ENCODE results near the gene WWOX.

- TF ChIP-seq CBX8 (IDR thresholded peaks at IDR 0.05), result no peak
- TF ChIP-seq KDM5A (IDR thresholded peaks at IDR 0.05), result no peak
- TF ChIP-seq TP53 (CRISPR knock-in tag; IDR thresholded peaks at IDR 0.05), result no peak
- TF ChIP-seq CTCF (IDR thresholded peaks at IDR 0.05), result no peak
- TF ChIP-seq ZFP36 (IDR thresholded peaks at IDR 0.05; ENCODE audit: borderline replicate concordance, partially characterized antibody), result no peak
- TF ChIP-seq RAD21 (conservative IDR thresholded peaks at IDR 0.05 in 1 of 2, IDR thresholded peaks at IDR 0.05 in 1 of 2), result no peak
- no peak for TF ChIP-seq REST (IDR thresholded peaks at IDR 0.05)
- no peak for TF ChIP-seq POLR2A (IDR thresholded peaks at IDR 0.05; ENCODE audit: low read length)
These were observed 454.0 kb downstream of the WWOX start for GRCh38 chr16:78553268-78554039.
